B cell (primary cell): ENCODE measurements around the gene IL3RA.

Source experiments
- CTCF ChIP-seq: fragments of 200-600 bp; IDR thresholded peaks from one replicate; pipeline ENCODE4 v1.8.0; 2022; ENCODE audit warnings: antibody characterized with exemption, mild to moderate bottlenecking
- EZH2 ChIP-seq: IDR thresholded peaks from 2 replicates; pipeline ENCODE4 v1.6.1; 2012; ENCODE audit warnings: borderline replicate concordance, low read depth, mild to moderate bottlenecking, moderate library complexity, low read length; ENCODE audit not compliant: insufficient read depth, poor library complexity, severe bottlenecking

- TF ChIP-seq CTCF (no peak), EZH2 (no peak)
Observed at GRCh38 chrX:1411326-1411725, 74.7 kb downstream of the IL3RA start.
